SK-N-SH (cell line): ENCODE results near the gene NPIPA7. TPM values are rescaled to one million over a fixed set of nuclear protein-coding genes. Genes with fewer than 3 reads are reported as not detected.
"Not testable (repeated sequence)": the region's sequence is repeated elsewhere in the genome, so short reads cannot be mapped to it uniquely, and the experiment has no call there.

Experiments used
- CTCF ChIA-PET: fragments of 300-600, 350-600 bp; formaldehyde crosslinking; extraction: SDS; loops from one replicate; lab custom pipeline; 2021; lab: Yijun Ruan, JAX
- POLR2A ChIA-PET: fragments of 350-600 bp; sonication (Branson Sonifier 250); formaldehyde crosslinking; extraction: SDS; loops from one replicate; lab custom pipeline; 2020; ENCODE audit warnings: antibody characterized with exemption, inconsistent platforms; lab: Yijun Ruan, JAX
- DNase-seq: peaks from one replicate; pipeline ENCODE4 v3.0.0; 2012
- H2AFZ ChIP-seq: fragments of 200-600 bp; sonication (generic); 2 replicates; pipeline ENCODE4 v1.8.1; 2016; ENCODE audit warnings: antibody characterized with exemption, mild to moderate bottlenecking, low read depth
- H3F3A ChIP-seq: fragments of 200-600 bp; sonication (generic); replicated peaks from 2 replicates; pipeline ENCODE3; 2016; ENCODE audit warnings: antibody characterized with exemption, mild to moderate bottlenecking; ENCODE audit not compliant: insufficient read depth
- H3K27ac ChIP-seq, 2 experiments: fragments of 200-500 bp in 1 of 2; fragments of 200-600 bp in 1 of 2; sonication (Bioruptor generic) in 1 of 2; sonication (generic), shearing (Covaris generic) in 1 of 2; 2 replicates each; pipeline versions ENCODE4 v1.5.1 to v1.6.1; 2014 to 2016; ENCODE audit warnings: low read depth in 2 of 2, inconsistent platforms in 1 of 2, low read length in 1 of 2, mild to moderate bottlenecking in 1 of 2, mixed read lengths in 1 of 2
- H3K27me3 ChIP-seq: fragments of 200-600 bp; sonication (generic), shearing (Covaris generic); 2 replicates; pipeline ENCODE4 v1.6.1; 2016; ENCODE audit warnings: mixed run types; ENCODE audit not compliant: insufficient read depth
- H3K36me3 ChIP-seq, 2 experiments: fragments of 200-500 bp in 1 of 2; fragments of 200-600 bp in 1 of 2; sonication (Bioruptor generic) in 1 of 2; sonication (generic) in 1 of 2; replicated peaks in 1 of 2; 2 replicates each; pipeline versions ENCODE3 to v1.5.1; 2014 to 2016; ENCODE audit warnings: low read length in 1 of 2, mild to moderate bottlenecking in 1 of 2; ENCODE audit not compliant: insufficient read depth in 2 of 2, control insufficient read depth in 1 of 2
- H3K4me1 ChIP-seq, 2 experiments: fragments of 200-500 bp in 1 of 2; fragments of 200-600 bp in 1 of 2; sonication (Bioruptor generic) in 1 of 2; sonication (generic), shearing (Covaris generic) in 1 of 2; 2 replicates each; pipeline versions ENCODE4 v1.5.1 to v1.6.1; 2014 to 2016; ENCODE audit warnings: low read depth in 1 of 2, low read length in 1 of 2, mixed run types in 1 of 2; ENCODE audit not compliant: insufficient read depth in 2 of 2, control insufficient read depth in 1 of 2
- H3K4me2 ChIP-seq: fragments of 200-600 bp; sonication (generic), shearing (Covaris generic); 2 replicates; pipeline ENCODE4 v1.6.1; 2017; ENCODE audit warnings: mixed run types
- H3K4me3 ChIP-seq, 2 experiments: fragments of 200-500 bp in 1 of 2; fragments of 200-600 bp in 1 of 2; sonication (Bioruptor generic) in 1 of 2; sonication (generic), shearing (Covaris generic) in 1 of 2; 2 replicates each; pipeline versions ENCODE4 v1.5.1 to v1.8.1; 2014 to 2016; ENCODE audit warnings: low read depth in 2 of 2, inconsistent platforms in 1 of 2, low read length in 1 of 2, mild to moderate bottlenecking in 1 of 2, mixed read lengths in 1 of 2, moderate library complexity in 1 of 2
- H3K79me2 ChIP-seq: fragments of 200-600 bp; sonication (generic); 2 replicates; pipeline ENCODE4 v1.8.1; 2017; ENCODE audit warnings: mild to moderate bottlenecking; ENCODE audit not compliant: insufficient read depth
- H3K9ac ChIP-seq: fragments of 200-600 bp; sonication (generic); 2 replicates; pipeline ENCODE4 v1.6.1; 2017; ENCODE audit warnings: mixed run types
- H3K9me2 ChIP-seq: fragments of 200-600 bp; sonication (generic); 2 replicates; pipeline ENCODE4 v1.6.1; 2017; ENCODE audit warnings: mixed run types
- H3K9me3 ChIP-seq: fragments of 200-600 bp; sonication (generic); 2 replicates; pipeline ENCODE4 v1.6.1; 2017; ENCODE audit warnings: mixed run types, mild to moderate bottlenecking, moderate library complexity
- H4K20me1 ChIP-seq: fragments of 200-600 bp; sonication (generic); 2 replicates; pipeline ENCODE4 v1.6.1; 2017; ENCODE audit warnings: mild to moderate bottlenecking, mixed run types; ENCODE audit not compliant: insufficient read depth
- WGBS: methylation state at CpG from one replicate; pipeline ENCODE4 v1.1.6; 2017; ENCODE audit warnings: low lambda C conversion rate; 5-methylcytosine and 5-hydroxymethylcytosine counted together
- polyA plus RNA-seq, 3 experiments: library from polyadenylated mRNA; depleted of rRNA; stranded (reverse); fragments of >200 nt; gene quantifications; 2 replicates each; pipeline ENCODE4 v1.2.3, GENCODE V29; 2012

The NPIPA7 gene
- polyA plus RNA-seq, 1 of the 3 experiments (the other 2 are of a cell fraction): 16.7 TPM

DNA sequence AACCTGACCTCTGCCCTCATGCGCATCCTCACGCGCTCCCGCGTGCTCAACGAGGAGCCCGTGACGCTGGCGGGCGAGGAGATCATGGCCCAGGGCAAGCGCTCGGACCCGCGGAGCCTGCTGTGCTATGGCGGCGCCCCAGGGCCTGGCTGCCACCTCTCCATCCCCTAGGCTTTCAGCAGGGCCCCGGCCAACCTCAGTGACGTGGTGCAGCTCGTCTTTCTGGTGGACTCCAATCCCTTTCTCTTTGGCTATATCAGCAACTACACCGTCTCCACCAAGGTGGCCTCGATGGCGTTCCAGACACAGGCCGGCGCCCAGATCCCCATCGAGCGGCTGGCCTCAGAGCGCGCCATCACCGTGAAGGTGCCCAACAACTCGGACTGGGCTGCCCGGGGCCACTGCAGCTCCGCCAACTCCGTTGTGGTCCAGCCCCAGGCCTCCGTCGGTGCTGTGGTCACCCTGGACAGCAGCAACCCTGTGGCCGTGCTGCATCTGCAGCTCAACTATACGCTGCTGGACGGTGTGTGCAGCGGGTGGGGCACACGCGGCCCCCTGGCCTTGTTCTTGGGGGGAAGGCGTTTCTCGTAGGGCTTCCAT, 7.7 kb upstream of the NPIPA7 start:
- H3K79me2 ChIP-seq, H3K36me3 ChIP-seq, H2AFZ ChIP-seq, H3K27ac ChIP-seq, H3K4me3 ChIP-seq, POLR2A ChIA-PET, H3K27me3 ChIP-seq, H4K20me1 ChIP-seq, CTCF ChIA-PET, H3K9me3 ChIP-seq, H3F3A ChIP-seq, DNase-seq, H3K4me2 ChIP-seq, H3K9ac ChIP-seq, H3K4me1 ChIP-seq, H3K9me2 ChIP-seq: not testable (repeated sequence)
- 74% methylated on average over 14 of the region's 43 CpGs for WGBS

DNA sequence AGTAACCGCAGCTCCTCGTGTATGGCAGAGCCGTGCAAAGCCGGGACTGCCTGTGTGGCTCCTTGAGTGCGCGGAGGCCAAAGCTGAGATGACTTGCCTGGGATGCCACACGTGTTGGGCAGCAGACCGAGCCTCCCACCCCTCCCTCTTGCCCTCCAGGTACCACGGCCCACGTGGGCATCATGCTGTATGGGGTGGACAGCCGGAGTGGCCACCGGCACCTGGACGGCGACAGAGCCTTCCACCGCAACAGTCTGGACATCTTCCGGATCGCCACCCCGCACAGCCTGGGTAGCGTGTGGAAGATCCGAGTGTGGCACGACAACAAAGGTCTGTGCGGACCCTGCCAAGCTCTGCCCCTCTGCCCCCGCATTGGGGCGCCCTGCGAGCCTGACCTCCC, 4.7 kb upstream of the NPIPA7 start:
- DNase-seq, H3K36me3 ChIP-seq, H3K9me3 ChIP-seq, H4K20me1 ChIP-seq, H3F3A ChIP-seq, H3K4me1 ChIP-seq, CTCF ChIA-PET, H2AFZ ChIP-seq, H3K4me3 ChIP-seq, H3K27me3 ChIP-seq, H3K27ac ChIP-seq, H3K9ac ChIP-seq, H3K4me2 ChIP-seq, H3K79me2 ChIP-seq, POLR2A ChIA-PET, H3K9me2 ChIP-seq: not testable (repeated sequence)
- no CpG with 5 or more reads among the region's 25 CpGs for WGBS

DNA sequence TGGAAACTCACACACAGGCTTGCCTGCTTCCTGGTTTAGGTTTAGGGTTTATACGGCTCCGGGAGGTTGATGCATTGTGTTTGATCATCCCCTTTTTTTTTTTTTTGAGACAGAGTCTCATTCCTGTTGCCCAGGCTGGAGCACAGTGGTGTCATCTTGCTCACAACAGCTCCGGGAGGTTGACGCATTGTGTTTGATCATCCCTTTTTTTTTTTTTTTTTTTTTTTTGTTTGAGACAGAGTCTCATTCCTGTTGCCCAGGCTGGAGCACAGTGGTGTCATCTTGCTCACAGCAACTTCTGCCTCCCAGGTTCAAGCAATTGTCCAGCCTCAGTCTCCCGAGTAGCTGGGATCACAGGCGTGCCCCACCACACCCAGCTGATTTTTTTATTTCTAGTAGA, 20.7 kb downstream of the NPIPA7 start:
- H4K20me1 ChIP-seq, H3K9ac ChIP-seq, POLR2A ChIA-PET, H3K9me3 ChIP-seq, DNase-seq, H3K4me3 ChIP-seq, H3K79me2 ChIP-seq, H3K4me2 ChIP-seq, H2AFZ ChIP-seq, H3K36me3 ChIP-seq, H3K27ac ChIP-seq, H3K9me2 ChIP-seq, H3F3A ChIP-seq, H3K27me3 ChIP-seq, H3K4me1 ChIP-seq, CTCF ChIA-PET: not testable (repeated sequence)
- WGBS: no CpG with 5 or more reads among the region's 6 CpGs

DNA sequence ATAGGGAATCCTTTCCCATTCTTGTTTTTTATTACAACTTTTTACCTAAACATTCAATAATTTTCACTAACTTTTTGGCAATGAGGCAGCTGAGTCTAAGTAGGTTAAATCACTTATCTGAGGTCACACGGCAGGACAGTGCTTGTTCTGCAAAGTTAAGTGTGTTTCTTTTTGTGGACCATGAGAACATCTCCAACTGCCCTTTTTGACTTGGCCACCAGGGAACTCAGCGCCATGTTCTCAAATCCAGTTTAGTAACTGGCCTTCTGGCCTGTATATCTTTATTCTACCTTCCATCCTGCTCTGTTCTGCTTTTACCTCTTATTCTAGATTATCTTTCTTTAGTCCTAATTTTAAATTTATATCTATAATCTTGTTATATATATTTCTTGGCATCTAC, 23.4 kb downstream of the NPIPA7 start:
- H4K20me1 ChIP-seq, H3K36me3 ChIP-seq, H3K27ac ChIP-seq, CTCF ChIA-PET, H3K79me2 ChIP-seq, H3F3A ChIP-seq, H3K4me1 ChIP-seq, H3K4me3 ChIP-seq, POLR2A ChIA-PET, H3K9ac ChIP-seq, H2AFZ ChIP-seq, DNase-seq, H3K9me3 ChIP-seq, H3K27me3 ChIP-seq, H3K4me2 ChIP-seq, H3K9me2 ChIP-seq: not testable (repeated sequence)
- no CpG with 5 or more reads among the region's 2 CpGs for WGBS

DNA sequence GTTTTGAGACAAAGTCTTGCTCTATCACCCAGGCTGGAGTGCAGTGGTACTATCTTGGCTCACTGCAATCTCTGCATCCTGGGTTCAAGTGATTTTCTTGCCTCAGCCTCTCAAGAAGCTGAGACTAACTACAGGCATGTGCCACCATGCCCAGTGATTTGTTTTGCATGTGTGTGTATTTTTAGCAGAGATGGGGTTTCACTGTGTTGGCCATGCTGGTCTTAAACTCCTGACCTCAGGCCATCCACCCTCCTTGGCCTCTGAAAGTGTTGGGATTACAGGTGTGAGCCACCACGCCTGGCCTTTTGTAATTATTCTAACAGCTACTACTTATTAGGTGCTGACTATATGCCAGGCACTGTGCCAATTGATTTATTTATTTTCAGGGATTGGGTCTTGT, 25.3 kb downstream of the NPIPA7 start:
- H4K20me1 ChIP-seq, H3K36me3 ChIP-seq, H3K4me3 ChIP-seq, H2AFZ ChIP-seq, DNase-seq, H3K9me2 ChIP-seq, POLR2A ChIA-PET, H3K9me3 ChIP-seq, H3K4me2 ChIP-seq, H3F3A ChIP-seq, H3K27me3 ChIP-seq, H3K79me2 ChIP-seq, H3K27ac ChIP-seq, CTCF ChIA-PET, H3K9ac ChIP-seq, H3K4me1 ChIP-seq: not testable (repeated sequence)
- WGBS: no CpG with 5 or more reads among the region's 1 CpG

DNA sequence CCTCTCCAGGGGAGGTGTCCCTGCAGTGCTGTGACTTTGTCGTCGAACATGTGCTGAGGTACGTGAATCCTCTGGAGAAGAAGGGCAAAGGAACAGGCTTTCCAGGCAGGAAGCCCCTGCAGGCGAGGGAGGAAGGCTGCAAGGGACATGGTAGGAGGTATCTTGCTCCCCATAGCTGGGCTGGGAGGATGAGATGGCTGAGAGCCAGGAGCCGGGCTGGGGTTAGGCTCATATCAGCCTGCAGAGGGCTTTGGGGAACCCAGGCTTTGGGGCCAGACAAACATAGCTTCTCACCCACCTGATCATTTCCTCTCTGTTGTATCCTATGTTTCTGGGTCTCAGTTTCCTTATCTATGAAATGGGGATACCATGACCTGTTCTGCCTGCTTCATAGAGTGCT, 26.5 kb downstream of the NPIPA7 start:
- H3K27me3 ChIP-seq, H3K4me3 ChIP-seq, H2AFZ ChIP-seq, H3K4me1 ChIP-seq, H3K36me3 ChIP-seq, H3K27ac ChIP-seq, CTCF ChIA-PET, H3K4me2 ChIP-seq, H3K79me2 ChIP-seq, H3K9me2 ChIP-seq, DNase-seq, POLR2A ChIA-PET, H3F3A ChIP-seq, H3K9me3 ChIP-seq, H4K20me1 ChIP-seq, H3K9ac ChIP-seq: not testable (repeated sequence)
- WGBS: no CpG with 5 or more reads among the region's 5 CpGs

DNA sequence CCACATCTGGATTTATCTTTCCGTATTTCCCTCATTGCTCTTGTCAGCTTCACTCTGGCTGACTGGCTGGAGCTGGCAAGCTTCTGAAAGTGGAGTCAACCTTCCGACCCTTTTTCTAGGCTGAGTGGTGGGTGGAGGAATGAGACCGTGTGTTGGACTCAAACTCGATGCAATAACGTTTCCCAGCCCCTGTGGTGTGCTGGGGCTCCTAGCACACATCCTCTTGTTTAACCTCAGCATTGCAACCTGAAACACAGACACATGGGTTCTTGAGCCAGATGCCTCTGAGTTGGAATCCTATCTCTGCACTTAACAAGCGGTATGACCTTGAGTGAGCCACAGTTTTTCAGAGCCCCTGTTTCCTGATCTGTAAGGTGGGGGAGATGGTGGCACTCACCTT, 29.5 kb downstream of the NPIPA7 start:
- CTCF ChIA-PET, H3K79me2 ChIP-seq, H4K20me1 ChIP-seq, POLR2A ChIA-PET, DNase-seq, H3K4me1 ChIP-seq, H3K9me3 ChIP-seq, H3K27me3 ChIP-seq, H3K9me2 ChIP-seq, H3F3A ChIP-seq, H3K36me3 ChIP-seq, H3K9ac ChIP-seq, H3K4me3 ChIP-seq, H3K4me2 ChIP-seq, H2AFZ ChIP-seq, H3K27ac ChIP-seq: not testable (repeated sequence)
- 80% methylated on average over 1 of the region's 6 CpGs for WGBS
